Motor neuron (in vitro differentiated cells): ENCODE data around the gene TFDP2. TPM values are rescaled to one million over a fixed set of nuclear protein-coding genes. Genes with fewer than 3 reads are reported as not detected.
"Not testable (repeated sequence)": the region's sequence is repeated elsewhere in the genome, so short reads cannot be mapped to it uniquely, and the experiment has no call there.

Source experiments
- ATAC-seq, 8 experiments: fragments of 200-7000 bp; cut with Tn5 transposase; replicated peaks in 6 of 8; 2 replicates each; pipeline ENCODE4 v1.8.0; 2021; ENCODE audit warnings: mild to moderate bottlenecking in 8 of 8, moderate library complexity in 8 of 8
- H3K27ac ChIP-seq, 2 donors: fragments of 250-450 bp; sonication (Bioruptor Pico); 2 replicates each; pipeline ENCODE4 v1.9.0; 2021; ENCODE audit warnings: antibody characterized with exemption in 2 of 2, mild to moderate bottlenecking in 2 of 2, moderate library complexity in 1 of 2
- H3K4me1 ChIP-seq, 2 donors: fragments of 250-450 bp; sonication (Bioruptor Pico); replicated peaks in 1 of 2; 2 replicates each; pipeline ENCODE4 v1.6.1; 2021; ENCODE audit warnings: antibody characterized with exemption in 2 of 2, mild to moderate bottlenecking in 2 of 2, moderate library complexity in 1 of 2
- H3K4me3 ChIP-seq, 5 donors: fragments of 250-450 bp; sonication (Bioruptor Pico); 2 replicates each; pipeline ENCODE4 v1.9.0; 2021; ENCODE audit warnings: antibody characterized with exemption in 5 of 5, mild to moderate bottlenecking in 5 of 5, moderate library complexity in 4 of 5
- WGBS, 10 experiments: fragments of 450-650 bp; shearing (Covaris generic); methylation state at CpG; one replicate each; pipeline ENCODE4 v1.0.0; 2022; 5-methylcytosine and 5-hydroxymethylcytosine counted together
- in situ Hi-C, 9 experiments: fragments of 400-800 bp; cut with MboI; loops; one replicate each; pipeline ENCODE4 v1.15.0; 2021; ENCODE audit warnings: low sequenced_read_pairs in 9 of 9, low pct_unique_long_range_greater_than_20kb in 2 of 9; ENCODE audit not compliant: unreplicated experiment in 9 of 9
- total RNA-seq, 8 experiments: library from RNA; unstranded; fragments of 300-600 nt; gene quantifications; 2 replicates each; pipeline versions ENCODE4 v1.2.3 to v1.2.4, GENCODE V29; 2022

Gene TFDP2
- total RNA-seq, 8 experiments from 2014 or later = 25.7 to 69.0 (median 30.3) TPM

DNA sequence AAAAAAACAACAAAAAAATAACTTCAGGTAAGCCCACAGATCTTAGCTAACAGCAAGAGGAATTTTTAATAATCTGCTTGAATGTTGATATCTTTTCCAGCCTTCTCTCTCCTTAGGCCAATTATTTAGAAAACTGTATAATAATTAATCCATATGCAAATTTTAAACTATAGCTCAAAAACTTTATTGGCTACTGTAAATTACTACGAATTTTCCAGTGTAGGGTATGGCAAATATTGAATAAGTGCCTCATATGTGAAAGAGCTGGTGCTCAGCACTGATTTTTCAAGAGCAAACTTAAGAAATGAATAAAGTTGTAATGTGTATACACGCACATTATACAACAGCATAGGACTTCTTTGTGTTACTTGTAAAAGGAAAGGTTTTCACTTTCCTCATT is 123.0 kb downstream of the TFDP2 start:
- peak overlapping the region in 2 of 5 donors; percentile 35 to 47 for H3K4me3 ChIP-seq
- in situ Hi-C loops = no loop called here
- WGBS, 10 experiments = 4 to 65% (median 40%) methylated on average over 2 of the region's 2 CpGs; no CpG with 5 or more reads in 1 of the 10 experiments

GRCh38 chr3:142022381-142022780 is 127.0 kb downstream of the TFDP2 start:
- in situ Hi-C loops = no loop called here

More for the DNA sequence above, 123.0 kb downstream of the TFDP2 start:
- no peak for ATAC-seq
- H3K27ac ChIP-seq = peak overlapping the region in 1 of 2 donors; percentile 58
- H3K4me1 ChIP-seq = peaks cover 4 to 10% of the 10 kb centered on the region in 2 donors

GRCh38 chr3:142021127-142021526 is 128.2 kb downstream of the TFDP2 start:
- ATAC-seq = no peak
- in situ Hi-C loops = no loop called here
- Histone ChIP-seq H3K4me3 (no peak overlapping the region), H3K4me1 (peaks cover 0 to 6% of the 10 kb centered on the region in 2 donors), H3K27ac (no peak overlapping the region)
- WGBS, 10 experiments = 0 to 100% (median 75%) methylated on average over 1 to 2 of the region's 2 CpGs; no CpG with 5 or more reads in 3 of the 10 experiments

More at GRCh38 chr3:142022381-142022780, 127.0 kb downstream of the TFDP2 start:
- no peak overlapping the region for H3K27ac ChIP-seq
- H3K4me3 ChIP-seq = no peak overlapping the region
- 57 to 80% (median 80%) methylated on average over 1 of the region's 1 CpG; no CpG with 5 or more reads in 7 of the 10 experiments for WGBS, 10 experiments
- peak; percentile 46 to 91 (median 67) for ATAC-seq
- peaks cover 4 to 10% of the 10 kb centered on the region in 2 donors for H3K4me1 ChIP-seq

DNA sequence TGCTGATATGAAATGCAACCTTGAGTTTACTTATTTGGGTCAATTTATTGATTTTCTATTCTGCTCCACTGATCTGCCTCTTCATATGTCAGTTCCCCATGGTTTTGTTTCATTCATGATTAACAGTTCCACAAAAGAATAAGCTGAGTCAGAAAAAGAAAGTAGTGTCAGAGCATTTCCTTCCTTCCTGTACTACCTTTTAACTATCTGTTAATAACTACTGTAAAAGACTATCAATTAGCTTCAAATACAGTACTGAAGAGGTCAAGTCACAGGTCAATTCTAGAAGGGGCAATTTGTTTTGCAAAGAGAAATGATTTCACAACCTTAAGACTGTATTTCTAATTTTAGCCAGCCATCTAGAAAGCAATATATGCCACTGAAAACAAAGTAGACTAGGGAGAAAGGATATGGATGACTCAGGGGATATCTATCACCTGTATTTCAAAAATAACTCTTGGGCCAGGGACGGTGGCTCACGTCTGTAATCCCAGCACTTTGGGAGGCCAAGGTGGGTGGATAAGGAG is 129.5 kb downstream of the TFDP2 start:
- Histone ChIP-seq H3K4me1 (peaks cover 0 to 4% of the 10 kb centered on the region in 2 donors), H3K27ac (peak overlapping the region in 1 of 2 donors; percentile 3), H3K4me3 (no peak overlapping the region)
- WGBS, 10 experiments = 40 to 70% (median 51%) methylated on average over 1 to 2 of the region's 2 CpGs; no CpG with 5 or more reads in 6 of the 10 experiments
- ATAC-seq = peak in 1 of 8 experiments; percentile 41
- in situ Hi-C loops = no loop called here

GRCh38 chr3:142013993-142014392 is 135.4 kb downstream of the TFDP2 start:
- 60 to 100% (median 85%) methylated on average over 1 to 2 of the region's 2 CpGs; no CpG with 5 or more reads in 7 of the 10 experiments for WGBS, 10 experiments
- Histone ChIP-seq H3K4me3 (no peak overlapping the region), H3K27ac (no peak overlapping the region), H3K4me1 (no peaks in the 10 kb centered on the region)
- no peak for ATAC-seq
- in situ Hi-C loops = no loop called here

DNA sequence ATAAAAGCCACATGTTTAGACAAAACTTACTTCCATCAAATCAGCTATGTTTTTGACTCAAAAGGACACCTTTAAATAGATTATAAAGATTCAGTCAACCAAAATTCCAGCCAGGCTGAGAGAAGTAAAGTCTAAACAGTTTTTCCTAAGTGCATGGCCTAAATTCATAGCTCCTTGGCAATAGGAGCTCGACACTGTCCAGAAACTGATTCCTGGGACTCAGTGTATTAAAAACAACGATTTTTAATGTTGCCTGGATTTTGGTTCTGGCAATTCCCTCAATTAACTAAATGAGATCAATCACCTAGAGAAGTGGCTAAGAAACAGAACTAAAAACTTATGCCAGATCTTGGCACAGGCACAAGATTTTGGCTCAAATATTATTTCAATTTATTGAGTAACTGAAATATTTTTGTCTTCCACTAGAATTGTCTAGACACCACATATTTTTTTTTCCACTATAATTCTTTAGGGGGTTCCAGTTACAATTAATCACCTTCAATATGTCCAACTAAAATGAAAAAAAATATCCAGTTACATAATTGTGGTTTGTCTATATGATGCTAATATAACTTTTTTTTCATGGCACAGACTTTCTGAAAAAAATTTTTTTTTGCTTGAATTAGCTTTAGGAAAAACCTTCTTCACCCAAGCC is 135.9 kb downstream of the TFDP2 start:
- no peaks in the 10 kb centered on the region for H3K4me1 ChIP-seq
- no peak overlapping the region for H3K27ac ChIP-seq
- H3K4me3 ChIP-seq = no peak overlapping the region
- ATAC-seq = no peak
- in situ Hi-C loops = no loop called here
- 0 to 100% (median 85%) methylated on average over 1 to 2 of the region's 2 CpGs for WGBS, 10 experiments

GRCh38 chr3:142009029-142009428 is 140.3 kb downstream of the TFDP2 start:
- H3K27ac ChIP-seq = no peak overlapping the region
- H3K4me1 ChIP-seq = peaks cover 4 to 7% of the 10 kb centered on the region in 2 donors
- 17 to 100% (median 85%) methylated on average over 1 of the region's 1 CpG; no CpG with 5 or more reads in 2 of the 10 experiments for WGBS, 10 experiments
- in situ Hi-C loops = no loop called here
- no peak overlapping the region for H3K4me3 ChIP-seq
- ATAC-seq = no peak

DNA sequence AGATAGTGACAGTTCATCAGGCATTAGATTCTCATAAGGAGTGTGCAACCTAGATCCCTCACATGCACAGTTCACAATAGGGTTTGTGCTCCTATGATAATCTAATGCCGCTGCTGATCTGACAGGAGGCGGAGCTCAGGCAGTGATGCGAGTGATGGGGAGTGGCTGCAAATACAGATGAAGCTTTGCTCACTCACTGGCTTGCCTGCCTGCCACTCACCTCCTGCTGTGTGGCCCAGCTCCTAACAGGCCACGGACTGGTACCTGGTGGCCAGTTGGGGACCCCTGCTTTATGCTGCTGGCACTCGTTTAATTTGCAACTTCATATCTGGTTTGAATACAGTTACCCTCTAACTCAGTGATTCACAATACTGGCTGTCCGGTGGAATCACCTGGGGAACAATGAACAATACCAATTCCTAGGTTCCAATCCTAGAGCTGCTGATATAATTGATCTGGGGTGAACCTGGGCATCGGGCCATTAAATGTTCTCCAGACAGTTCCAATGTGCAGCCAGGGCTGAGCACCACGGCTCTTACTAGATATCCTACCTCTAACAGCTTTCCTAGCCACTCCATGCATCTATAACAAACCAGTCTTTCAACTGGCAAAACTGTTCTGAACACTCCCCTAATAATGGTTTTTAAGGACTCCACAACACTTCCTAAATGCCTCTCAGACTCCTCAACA is 141.5 kb downstream of the TFDP2 start:
- H3K27ac ChIP-seq = peak overlapping the region in 1 of 2 donors; percentile 46
- in situ Hi-C loops = no loop called here
- 89 to 100% (median 93%) methylated on average over 1 to 6 of the region's 8 CpGs; no CpG with 5 or more reads in 2 of the 10 experiments for WGBS, 10 experiments
- peak in 6 of 8 experiments; percentile 21 to 100 (median 98) for ATAC-seq
- H3K4me1 ChIP-seq = peaks cover 4 to 7% of the 10 kb centered on the region in 2 donors
- no peak overlapping the region for H3K4me3 ChIP-seq

- 70 to 100% (median 93%) methylated on average over 1 to 6 of the region's 7 CpGs; no CpG with 5 or more reads in 1 of the 10 experiments for WGBS, 10 experiments
- ATAC-seq, H3K27ac ChIP-seq, in situ Hi-C loops, H3K4me3 ChIP-seq, H3K4me1 ChIP-seq: not testable (repeated sequence)
These were observed 144.4 kb downstream of the TFDP2 start for GRCh38 chr3:142004957-142005356.

GRCh38 chr3:142004025-142004424 is 145.3 kb downstream of the TFDP2 start:
- Histone ChIP-seq H3K27ac (no peak overlapping the region), H3K4me3 (no peak overlapping the region), H3K4me1 (peaks cover 4 to 7% of the 10 kb centered on the region in 2 donors)
- in situ Hi-C loops = no loop called here
- ATAC-seq = no peak

DNA sequence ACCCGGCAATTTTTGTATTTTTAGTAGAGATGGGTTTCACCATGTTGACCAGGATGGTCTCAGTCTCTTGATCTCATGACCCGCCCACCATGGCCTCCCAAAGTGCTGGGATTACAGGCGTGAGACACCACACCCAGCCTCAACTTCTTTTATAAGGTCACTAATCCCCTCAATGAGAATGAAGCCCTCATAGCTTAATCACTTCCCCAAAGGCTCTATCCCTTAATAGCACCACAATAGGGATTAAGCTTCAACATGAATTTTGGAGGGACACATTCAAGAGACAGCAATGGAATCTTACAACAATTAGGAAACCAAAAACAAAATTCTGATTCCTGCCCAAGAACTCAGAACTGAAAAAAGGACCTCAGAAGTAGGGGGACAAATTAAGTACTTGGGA is 146.1 kb downstream of the TFDP2 start:
- no peak overlapping the region for H3K27ac ChIP-seq
- in situ Hi-C loops = no loop called here
- WGBS, 10 experiments = 94 to 100% (median 100%) methylated on average over 1 to 3 of the region's 3 CpGs; no CpG with 5 or more reads in 7 of the 10 experiments
- ATAC-seq = no peak
- H3K4me1 ChIP-seq = peaks cover 4 to 6% of the 10 kb centered on the region in 2 donors
- no peak overlapping the region for H3K4me3 ChIP-seq

DNA sequence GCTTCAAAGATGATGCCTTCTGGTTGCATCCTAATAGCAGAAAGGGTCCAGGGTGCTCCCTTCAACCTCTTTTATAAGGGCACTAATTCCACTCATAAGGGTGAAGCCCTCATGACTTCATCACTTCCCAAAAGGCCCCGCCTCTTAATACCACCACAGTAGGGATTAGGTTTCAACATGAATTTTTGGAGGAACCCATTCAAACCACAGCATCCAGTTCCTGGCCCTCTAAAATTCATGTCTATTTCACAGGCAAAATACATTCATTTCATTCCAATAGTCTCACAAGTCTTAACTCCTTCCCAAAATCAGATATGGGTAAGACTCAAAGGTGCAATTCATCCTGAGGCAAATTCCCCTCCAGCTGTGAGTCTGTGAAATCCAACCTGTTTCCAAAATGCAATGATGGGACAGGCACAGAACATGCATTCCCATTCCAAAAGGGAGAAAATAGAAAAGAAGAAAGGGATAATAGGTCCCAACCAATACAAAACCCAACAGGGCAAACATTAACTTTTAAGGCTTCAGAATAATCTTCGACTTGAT is 148.9 kb downstream of the TFDP2 start:
- ATAC-seq = peak in 3 of 8 experiments; percentile 51 to 84 (median 60)
- in situ Hi-C loops = no loop called here
- WGBS, 10 experiments = 50 to 100% (median 86%) methylated on average over 1 to 2 of the region's 2 CpGs; no CpG with 5 or more reads in 3 of the 10 experiments
- Histone ChIP-seq H3K4me3 (no peak overlapping the region), H3K4me1 (peaks cover 5% of the 10 kb centered on the region in 2 donors), H3K27ac (no peak overlapping the region)
